H1 (cell line): Measurements from ENCODE around the gene FOXL1. TPM values are rescaled to one million over a fixed set of nuclear protein-coding genes. Genes with fewer than 3 reads are reported as not detected.

Source experiments
- CHD2 ChIP-seq: IDR thresholded peaks from 2 replicates; pipeline ENCODE4 v1.6.1; 2012; ENCODE audit warnings: low read length, improper control_type of control experiment
- CHD7 ChIP-seq: fragments of 300-600 bp; sonication (generic); IDR thresholded peaks from 2 replicates; pipeline ENCODE4 v1.7.1; 2012; ENCODE audit warnings: low read length, moderate library complexity, mild to moderate bottlenecking, inconsistent platforms; ENCODE audit not compliant: insufficient replicate concordance
- CREB1 ChIP-seq: IDR thresholded peaks from 2 replicates; pipeline ENCODE4 v1.6.1; 2012; ENCODE audit warnings: inconsistent platforms
- CTBP2 ChIP-seq: IDR thresholded peaks from 2 replicates; pipeline ENCODE4 v1.7.0; 2011; ENCODE audit warnings: borderline replicate concordance, mild to moderate bottlenecking, moderate library complexity, mixed read lengths, low read length; ENCODE audit not compliant: insufficient read depth, insufficient read length
- E2F6 ChIP-seq: IDR thresholded peaks from 2 replicates; pipeline ENCODE4 v1.6.1; 2012; ENCODE audit warnings: inconsistent platforms
- EZH2 ChIP-seq: fragments of 200-600 bp; sonication (generic); IDR thresholded peaks from 2 replicates; pipeline ENCODE4 v1.7.1; 2012; ENCODE audit warnings: low read depth, mild to moderate bottlenecking, moderate library complexity, low read length, inconsistent platforms; ENCODE audit not compliant: severe bottlenecking
- KDM5A ChIP-seq: fragments of 200-600 bp; IDR thresholded peaks from 2 replicates; pipeline ENCODE4 v1.7.1; 2012; ENCODE audit warnings: mild to moderate bottlenecking, low read length, inconsistent platforms, mixed read lengths
- RNF2 ChIP-seq: fragments of 200-900, 300-1000 bp; sonication (generic); IDR thresholded peaks from 2 replicates; pipeline ENCODE4 v1.7.1; 2016; ENCODE audit warnings: borderline replicate concordance, low read depth, mild to moderate bottlenecking, antibody characterized with exemption, low read length; ENCODE audit not compliant: poor library complexity, severe bottlenecking; ENCODE audit errors: missing control alignments
- polyA plus RNA-seq, 7 experiments: library from polyadenylated mRNA; depleted of rRNA in 3 of 7; stranded (reverse) in 5 of 7; unstranded in 2 of 7; fragments of >200 nt in 5 of 7; fragments of 200-250 nt in 2 of 7; gene quantifications; 1 replicate in 5 of 7; 2 replicates in 1 of 7; 4 replicates in 1 of 7; pipeline versions ENCODE4 v1.2.1 to v1.2.3, GENCODE V29; 2011 to 2013; ENCODE audit warnings: missing spikeins in 2 of 7, mixed read lengths in 2 of 7
- total RNA-seq: library from RNA; stranded (reverse); fragmentation: NEBNext Ultra II Directional; extraction: Animal tissue kit (Norgen Biotek cat#: 25700); gene quantifications from 2 replicates; pipeline ENCODE4 v1.2.1, GENCODE V29; 2021

The FOXL1 gene
- total and polyA plus RNA-seq, 2 of the 8 experiments (the other 6 are each of a cell fraction or from before 2014, with no cell fraction given): 0.03 TPM; not detected in 1

GRCh38 chr16:86567701-86568581 is 10.4 kb upstream of the FOXL1 start (continued):
- TF ChIP-seq CHD7 (no peak), RNF2 (peak; percentile 84), CTBP2 (peak; percentile 26), CREB1 (no peak), KDM5A (no peak), CHD2 (no peak), EZH2 (peak; percentile 91), E2F6 (peak; percentile 36; the same call in 1 of the 2 replicates)
